GM21576 (cell line): Measurements from ENCODE around the gene WDR31.

Experiments
- ATAC-seq: cut with Tn5 transposase; IDR thresholded peaks from one replicate; pipeline ENCODE4 v1.9.1; 2021; ENCODE audit warnings: mild to moderate bottlenecking, moderate library complexity; ENCODE audit not compliant: unreplicated experiment

WDR31 gene

GRCh38 chr9:113343732-113344231 is 3.7 kb upstream of the WDR31 start:
- no peak for ATAC-seq

GRCh38 chr9:113341712-113342410 is 1.8 kb upstream of the WDR31 start:
- ATAC-seq = no peak

GRCh38 chr9:113337714-113338113 is 2.4 kb downstream of the WDR31 start:
- ATAC-seq = no peak

- ATAC-seq = no peak
These were observed 8.3 kb downstream of the WDR31 start for GRCh38 chr9:113331780-113332179.

GRCh38 chr9:113328045-113328782 is 11.9 kb downstream of the WDR31 start:
- ATAC-seq = no peak

GRCh38 chr9:113326230-113326629 is 13.8 kb downstream of the WDR31 start:
- ATAC-seq = no peak

GRCh38 chr9:113322671-113323070 is 17.4 kb downstream of the WDR31 start:
- ATAC-seq = no peak

GRCh38 chr9:113320051-113320450 is 20.0 kb downstream of the WDR31 start:
- ATAC-seq = no peak

GRCh38 chr9:113319054-113319453 is 21.0 kb downstream of the WDR31 start:
- no peak for ATAC-seq

- no peak for ATAC-seq
These were observed 22.3 kb downstream of the WDR31 start for GRCh38 chr9:113317777-113318176.

- no peak for ATAC-seq
These were observed 24.0 kb downstream of the WDR31 start for GRCh38 chr9:113316030-113316429.

- no peak for ATAC-seq
These were observed 24.8 kb downstream of the WDR31 start for GRCh38 chr9:113315231-113315630.

GRCh38 chr9:113313261-113313660 is 26.8 kb downstream of the WDR31 start:
- ATAC-seq = no peak

GRCh38 chr9:113311961-113312360 is 28.1 kb downstream of the WDR31 start:
- ATAC-seq = no peak

- no peak for ATAC-seq
These were observed 29.5 kb downstream of the WDR31 start for GRCh38 chr9:113310538-113310937.

GRCh38 chr9:113309204-113309813 is 30.8 kb downstream of the WDR31 start:
- ATAC-seq = no peak

- ATAC-seq = no peak
These were observed 32.6 kb downstream of the WDR31 start for GRCh38 chr9:113307396-113307975.

- no peak for ATAC-seq
These were observed 33.5 kb downstream of the WDR31 start for GRCh38 chr9:113306566-113306965.

- no peak for ATAC-seq
These were observed 37.2 kb downstream of the WDR31 start, which contains the start of gene RNF183 for GRCh38 chr9:113302792-113303418. TSS of gene RNF183 (minus strand) at chr9:113303376. CDS start at chr9:113298184, 5,192 bp downstream.

- ATAC-seq = no peak
These were observed 38.5 kb downstream of the WDR31 start for GRCh38 chr9:113301548-113301947.

GRCh38 chr9:113299800-113300292 is 40.2 kb downstream of the WDR31 start:
- ATAC-seq = no peak
